Mesendoderm (in vitro differentiated cells): ENCODE results near the gene RPS21.

Source experiments
- DNase-seq: peaks from one replicate; pipeline ENCODE4 v3.0.0; 2013
- H2AK5ac ChIP-seq: 2 replicates; pipeline ENCODE4 v1.6.1; 2013; ENCODE audit warnings: low read length, inconsistent platforms
- H2BK120ac ChIP-seq: 2 replicates; pipeline ENCODE4 v1.6.1; 2013; ENCODE audit warnings: low read depth, mild to moderate bottlenecking, low read length, moderate library complexity, mixed read lengths
- H2BK15ac ChIP-seq: replicated peaks from 2 replicates; pipeline ENCODE4 v1.6.1; 2013; ENCODE audit warnings: low read depth, mild to moderate bottlenecking, moderate library complexity
- H2BK5ac ChIP-seq: 2 replicates; pipeline ENCODE4 v1.6.1; 2013; ENCODE audit warnings: low read length, inconsistent platforms
- H3K18ac ChIP-seq: 2 replicates; pipeline ENCODE4 v1.6.1; 2013; ENCODE audit warnings: mild to moderate bottlenecking, low read length, mixed read lengths
- H3K23ac ChIP-seq: one replicate; pipeline ENCODE4 v1.6.1; 2013; ENCODE audit warnings: low read length
- H3K27ac ChIP-seq: 2 replicates; pipeline ENCODE4 v1.5.1; 2013; ENCODE audit warnings: low read depth, mild to moderate bottlenecking, inconsistent platforms, low read length, moderate library complexity
- H3K27me3 ChIP-seq: 2 replicates; pipeline ENCODE4 v1.6.1; 2013; ENCODE audit warnings: low read length, control low read depth, mild to moderate bottlenecking, inconsistent platforms; ENCODE audit not compliant: insufficient read depth, poor library complexity
- H3K36me3 ChIP-seq: 2 replicates; pipeline ENCODE4 v1.6.1; 2013; ENCODE audit warnings: low read length, inconsistent platforms; ENCODE audit not compliant: control insufficient read depth, insufficient read depth
- H3K4ac ChIP-seq: one replicate; pipeline ENCODE4 v1.6.1; 2013; ENCODE audit warnings: low read depth, mild to moderate bottlenecking, low read length, moderate library complexity
- H3K4me1 ChIP-seq: 2 replicates; pipeline ENCODE4 v1.6.1; 2013; ENCODE audit warnings: low read depth, low read length, inconsistent platforms; ENCODE audit not compliant: control insufficient read depth
- H3K4me2 ChIP-seq: 2 replicates; pipeline ENCODE4 v1.6.1; 2013; ENCODE audit warnings: low read length
- H3K4me3 ChIP-seq: 2 replicates; pipeline ENCODE4 v1.5.1; 2013; ENCODE audit warnings: mild to moderate bottlenecking, low read length
- H3K56ac ChIP-seq: one replicate; pipeline ENCODE4 v1.6.1; 2013; ENCODE audit warnings: low read length
- H3K79me1 ChIP-seq: 2 replicates; pipeline ENCODE4 v1.6.1; 2013; ENCODE audit warnings: low read length, inconsistent platforms
- H3K79me2 ChIP-seq: 2 replicates; pipeline ENCODE4 v1.6.1; 2013; ENCODE audit warnings: mild to moderate bottlenecking, low read length; ENCODE audit not compliant: control insufficient read depth, insufficient read depth
- H3K9ac ChIP-seq: 2 replicates; pipeline ENCODE4 v1.6.1; 2013; ENCODE audit warnings: low read length, inconsistent platforms
- H4K5ac ChIP-seq: one replicate; pipeline ENCODE4 v1.6.1; 2013; ENCODE audit warnings: low read length
- H4K8ac ChIP-seq: one replicate; pipeline ENCODE4 v1.6.1; 2013; ENCODE audit warnings: low read depth, mild to moderate bottlenecking, control low read depth, low read length, moderate library complexity
- whole genome bisulfite sequencing: extraction: QIAGEN DNeasy Blood & Tissue Kit; methylation state at CpG from one replicate; pipeline ENCODE4 v1.1.7; 2013; ENCODE audit warnings: low lambda C conversion rate, missing lambda C conversion rate; ENCODE audit not compliant: insufficient coverage; ENCODE audit errors: extremely low coverage; 5-methylcytosine and 5-hydroxymethylcytosine counted together

RPS21 gene

DNA sequence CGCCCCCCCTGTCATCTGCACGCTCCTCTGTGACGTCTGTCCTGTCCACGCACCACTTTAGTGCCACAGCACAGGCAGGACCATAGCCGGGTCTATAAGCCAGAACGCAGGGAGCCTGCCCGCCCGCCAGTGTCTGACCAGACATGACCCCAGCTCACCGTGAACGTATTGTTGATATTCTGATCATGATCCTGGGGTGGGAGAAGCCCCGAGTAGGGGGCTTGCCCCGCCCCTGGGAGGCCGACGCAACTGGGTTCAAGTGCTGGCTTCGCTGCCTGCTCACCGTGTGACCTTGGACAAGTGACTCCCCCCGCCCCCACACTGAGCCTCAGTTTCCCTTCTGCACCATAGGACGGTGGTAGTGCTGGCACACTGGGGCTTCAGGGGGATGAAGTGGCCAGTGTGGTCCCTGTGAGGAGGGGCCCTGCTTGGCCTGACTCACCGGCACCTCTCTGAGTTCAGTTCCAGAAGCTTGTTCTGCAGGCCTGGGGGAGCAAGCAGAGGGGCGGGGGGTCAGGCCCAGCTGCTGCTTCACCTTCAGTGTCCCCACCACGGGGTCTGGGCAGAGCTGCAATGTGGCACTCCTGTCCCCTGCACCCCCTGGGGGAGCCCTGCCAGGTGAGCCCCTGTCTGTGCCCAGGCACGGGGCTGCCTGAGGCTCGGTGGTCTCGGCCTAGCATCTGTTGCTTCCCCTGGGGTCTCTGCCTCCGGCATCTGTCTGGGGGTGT lies 31.2 kb downstream of the RPS21 start:
- Histone ChIP-seq H3K4me2 (no peak overlapping the region), H3K4me3 (no peak overlapping the region), H3K27ac (no peak overlapping the region), H2BK120ac (no peak overlapping the region), H4K5ac (no peak overlapping the region), H3K79me2 (no peaks in the 10 kb centered on the region), H2BK5ac (no peak overlapping the region), H3K4ac (no peak overlapping the region), H3K27me3 (no peaks in the 10 kb centered on the region), H4K8ac (no peak overlapping the region), H3K18ac (no peak overlapping the region), H2AK5ac (no peak overlapping the region), H3K36me3 (no peaks in the 10 kb centered on the region), H3K56ac (no peak overlapping the region), H3K79me1 (no peaks in the 10 kb centered on the region), H2BK15ac (no peak overlapping the region), H3K23ac (no peak overlapping the region), H3K4me1 (no peaks in the 10 kb centered on the region), H3K9ac (no peak overlapping the region)
- DNase-seq: no peak
- WGBS: no CpG with 5 or more reads among the region's 25 CpGs

DNA sequence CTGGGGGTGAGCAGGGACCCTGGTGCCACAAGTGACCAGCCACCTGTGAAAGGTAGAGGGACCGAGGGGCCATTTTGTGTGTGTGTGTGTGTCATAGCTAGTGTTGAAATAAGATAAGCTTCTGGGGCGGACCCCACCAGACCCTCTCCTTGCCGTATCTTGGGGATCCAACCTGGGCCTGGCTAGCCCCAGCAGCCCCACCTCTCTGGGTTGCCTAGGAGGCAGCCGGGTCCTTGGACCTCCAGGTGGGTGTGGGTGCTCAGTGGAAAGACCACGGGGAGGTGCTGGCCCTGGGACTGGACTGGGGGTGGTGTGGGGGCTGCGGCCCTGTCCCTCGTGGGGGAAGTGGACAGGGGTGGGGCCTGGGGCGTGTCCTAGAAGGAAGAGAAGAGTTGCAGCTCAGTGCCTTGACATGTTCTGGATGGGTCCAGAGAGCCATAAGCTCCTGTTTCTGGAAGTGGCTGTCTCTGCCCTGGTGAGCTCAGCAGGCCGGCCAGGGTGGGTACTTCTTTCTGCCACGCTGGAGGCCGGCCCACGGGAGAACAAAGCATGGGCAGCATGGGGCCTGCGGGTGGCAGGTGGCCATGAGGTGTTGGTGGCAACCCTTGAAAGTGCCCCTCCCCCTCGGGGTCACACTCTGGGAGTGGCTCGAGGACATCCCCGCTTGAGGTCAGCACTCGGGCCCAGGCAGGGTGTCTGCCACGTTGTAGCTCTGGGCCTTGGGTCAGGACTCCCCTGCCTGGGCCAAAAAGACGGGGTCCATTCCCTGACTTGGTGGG lies 32.0 kb downstream of the RPS21 start:
- no peak overlapping the region for H2AK5ac ChIP-seq
- no peaks in the 10 kb centered on the region for H3K79me1 ChIP-seq
- no peak overlapping the region for H4K5ac ChIP-seq
- H3K79me2 ChIP-seq: no peaks in the 10 kb centered on the region
- H3K27me3 ChIP-seq: no peaks in the 10 kb centered on the region
- H2BK15ac ChIP-seq: no peak overlapping the region
- no peaks in the 10 kb centered on the region for H3K36me3 ChIP-seq
- H3K18ac ChIP-seq: no peak overlapping the region
- no peak overlapping the region for H2BK120ac ChIP-seq
- no peak overlapping the region for H3K9ac ChIP-seq
- H3K27ac ChIP-seq: no peak overlapping the region
- H3K4me2 ChIP-seq: no peak overlapping the region
- H3K23ac ChIP-seq: no peak overlapping the region
- DNase-seq: no peak
- H3K56ac ChIP-seq: no peak overlapping the region
- H3K4ac ChIP-seq: no peak overlapping the region
- H3K4me1 ChIP-seq: no peaks in the 10 kb centered on the region
- H3K4me3 ChIP-seq: no peak overlapping the region
- H4K8ac ChIP-seq: no peak overlapping the region
- no peak overlapping the region for H2BK5ac ChIP-seq
- no CpG with 5 or more reads among the region's 19 CpGs for WGBS

DNA sequence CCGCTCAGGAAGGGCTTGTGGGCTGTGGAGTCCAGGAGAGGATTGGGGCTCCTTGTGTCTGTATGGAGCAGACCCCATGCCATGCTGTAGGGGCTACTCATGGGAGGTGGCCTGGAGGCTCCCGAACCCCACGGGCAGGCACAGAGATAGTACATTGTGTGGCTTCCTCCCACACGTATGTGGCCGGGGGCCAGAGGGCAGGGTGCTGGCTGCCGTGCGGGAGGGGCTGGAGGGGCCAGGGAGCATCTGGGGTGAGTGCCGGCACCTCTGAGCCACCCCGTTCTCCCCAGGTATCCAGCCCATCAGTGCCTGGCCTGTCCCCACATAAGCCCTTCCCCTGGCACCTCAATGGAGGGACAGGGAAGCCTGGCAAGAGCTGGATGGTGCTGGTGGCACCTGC lies 32.9 kb downstream of the RPS21 start:
- Histone ChIP-seq H2AK5ac (no peak overlapping the region), H3K27me3 (no peaks in the 10 kb centered on the region), H3K27ac (no peak overlapping the region), H3K36me3 (no peaks in the 10 kb centered on the region), H4K5ac (no peak overlapping the region), H3K79me2 (no peaks in the 10 kb centered on the region), H3K4me2 (no peak overlapping the region), H3K56ac (no peak overlapping the region), H3K23ac (no peak overlapping the region), H3K9ac (no peak overlapping the region), H3K4me3 (no peak overlapping the region), H2BK15ac (no peak overlapping the region), H2BK5ac (no peak overlapping the region), H3K4me1 (no peaks in the 10 kb centered on the region), H3K18ac (no peak overlapping the region), H3K79me1 (no peaks in the 10 kb centered on the region), H3K4ac (no peak overlapping the region), H4K8ac (no peak overlapping the region), H2BK120ac (no peak overlapping the region)
- no peak for DNase-seq
- no CpG with 5 or more reads among the region's 9 CpGs for WGBS

DNA sequence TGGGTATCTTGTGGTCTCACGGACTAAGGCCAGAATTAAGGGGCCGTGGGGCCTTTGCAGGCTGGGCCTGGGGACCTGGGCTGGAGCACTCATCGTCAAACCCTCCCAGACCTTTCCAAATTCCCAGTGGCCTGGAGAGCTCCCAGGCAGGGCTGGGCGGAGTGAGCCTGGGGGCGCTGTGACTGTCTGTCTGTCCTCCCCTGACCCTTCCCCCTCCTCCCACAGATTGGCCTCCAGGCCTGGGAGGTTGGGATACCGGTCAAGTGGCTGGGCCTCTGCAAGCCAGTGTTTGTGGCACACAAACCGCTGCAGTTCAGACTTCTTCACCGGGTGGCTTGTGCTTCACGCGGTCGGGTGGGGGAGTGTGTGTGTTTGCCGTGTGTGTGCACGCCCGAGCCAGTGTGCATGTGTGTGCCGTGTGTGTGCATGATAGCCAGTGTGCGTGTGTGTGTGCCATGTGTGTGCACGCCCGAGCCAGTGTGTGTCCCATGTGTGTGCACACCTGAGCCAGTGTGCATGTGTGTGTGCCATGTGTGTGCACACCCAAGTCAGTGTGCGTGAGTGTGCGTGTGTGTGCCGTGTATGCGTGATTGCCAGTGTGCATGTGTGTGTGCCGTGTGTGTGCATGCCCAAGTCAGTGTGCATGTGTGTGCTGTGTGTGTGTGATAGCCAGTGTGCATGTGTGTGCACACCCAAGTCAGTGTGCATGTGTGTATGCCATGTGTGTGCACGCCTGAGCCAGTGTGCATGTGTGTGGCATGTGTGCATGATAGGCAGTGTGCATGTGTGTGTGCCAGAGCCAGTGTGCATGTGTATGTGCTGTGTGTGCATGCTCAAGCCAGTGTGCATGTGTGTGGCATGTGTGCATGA lies 34.2 kb downstream of the RPS21 start:
- H3K4me3 ChIP-seq: no peak overlapping the region
- WGBS: no CpG with 5 or more reads among the region's 24 CpGs
- no peaks in the 10 kb centered on the region for H3K79me1 ChIP-seq
- no peak overlapping the region for H4K5ac ChIP-seq
- no peak overlapping the region for H2BK120ac ChIP-seq
- H3K23ac ChIP-seq: no peak overlapping the region
- no peak overlapping the region for H2BK15ac ChIP-seq
- no peak overlapping the region for H4K8ac ChIP-seq
- no peaks in the 10 kb centered on the region for H3K27me3 ChIP-seq
- H3K4ac ChIP-seq: no peak overlapping the region
- DNase-seq: no peak
- H2BK5ac ChIP-seq: no peak overlapping the region
- H3K56ac ChIP-seq: no peak overlapping the region
- H3K4me2 ChIP-seq: no peak overlapping the region
- H3K36me3 ChIP-seq: no peaks in the 10 kb centered on the region
- H3K9ac ChIP-seq: no peak overlapping the region
- no peaks in the 10 kb centered on the region for H3K79me2 ChIP-seq
- H3K27ac ChIP-seq: no peak overlapping the region
- H2AK5ac ChIP-seq: no peak overlapping the region
- H3K18ac ChIP-seq: no peak overlapping the region
- no peaks in the 10 kb centered on the region for H3K4me1 ChIP-seq

DNA sequence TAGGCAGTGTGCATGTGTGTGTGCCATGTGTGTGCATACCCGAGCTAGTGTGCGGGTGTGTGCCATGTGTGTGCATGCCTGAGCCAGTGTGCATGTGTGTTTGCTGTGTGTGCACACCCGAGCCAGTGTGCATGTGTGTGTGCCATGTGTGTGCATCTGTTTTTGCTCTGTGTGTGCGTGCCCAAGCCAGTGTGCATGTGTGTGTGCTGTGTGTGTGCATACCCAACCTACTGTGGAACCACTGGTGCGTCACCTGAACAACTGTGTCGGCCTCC lies 34.8 kb downstream of the RPS21 start:
- no peak overlapping the region for H3K56ac ChIP-seq
- no peak overlapping the region for H2BK15ac ChIP-seq
- no peak overlapping the region for H3K4ac ChIP-seq
- no peaks in the 10 kb centered on the region for H3K79me1 ChIP-seq
- H3K36me3 ChIP-seq: no peaks in the 10 kb centered on the region
- H3K18ac ChIP-seq: no peak overlapping the region
- no peak for DNase-seq
- H3K79me2 ChIP-seq: no peaks in the 10 kb centered on the region
- no peak overlapping the region for H2AK5ac ChIP-seq
- H3K27me3 ChIP-seq: no peaks in the 10 kb centered on the region
- no peak overlapping the region for H3K27ac ChIP-seq
- no peak overlapping the region for H3K4me3 ChIP-seq
- no peak overlapping the region for H3K9ac ChIP-seq
- H2BK5ac ChIP-seq: no peak overlapping the region
- no peak overlapping the region for H4K8ac ChIP-seq
- no peak overlapping the region for H2BK120ac ChIP-seq
- no CpG with 5 or more reads among the region's 6 CpGs for WGBS
- no peak overlapping the region for H3K23ac ChIP-seq
- H4K5ac ChIP-seq: no peak overlapping the region
- peaks cover 3% of the 10 kb centered on the region for H3K4me1 ChIP-seq
- no peak overlapping the region for H3K4me2 ChIP-seq
